Sigmoid colon (tissue), 4 donors: ENCODE measurements around the gene ZYG11A.

Source experiments
- EP300 ChIP-seq, 4 donors: sonication (generic); formaldehyde crosslinking; IDR thresholded peaks; one replicate each; pipeline ENCODE4 v1.6.1; 2017; ENCODE audit warnings: antibody characterized with exemption in 4 of 4
- POLR2A ChIP-seq, 2 donors: fragments of 450-650 bp; IDR thresholded peaks; one replicate each; pipeline ENCODE4 v1.6.1; 2016; ENCODE audit warnings: antibody characterized with exemption in 2 of 2, mild to moderate bottlenecking in 2 of 2, moderate library complexity in 2 of 2
- POLR2AphosphoS5 ChIP-seq, 4 donors: sonication (generic); formaldehyde crosslinking; IDR thresholded peaks; one replicate each; pipeline ENCODE4 v1.6.1; 2017; ENCODE audit warnings: antibody characterized with exemption in 4 of 4
- TF ChIP-seq, protein P1 (sequence below), 4 experiments: fragments of 450-650 bp in 3 of 4; fragments of 200-600 bp in 1 of 4; IDR thresholded peaks; one replicate each; pipeline ENCODE4 v1.5.1; 2016 to 2019; ENCODE audit warnings: antibody characterized with exemption in 4 of 4, mild to moderate bottlenecking in 3 of 4, moderate library complexity in 2 of 4

DNA sequence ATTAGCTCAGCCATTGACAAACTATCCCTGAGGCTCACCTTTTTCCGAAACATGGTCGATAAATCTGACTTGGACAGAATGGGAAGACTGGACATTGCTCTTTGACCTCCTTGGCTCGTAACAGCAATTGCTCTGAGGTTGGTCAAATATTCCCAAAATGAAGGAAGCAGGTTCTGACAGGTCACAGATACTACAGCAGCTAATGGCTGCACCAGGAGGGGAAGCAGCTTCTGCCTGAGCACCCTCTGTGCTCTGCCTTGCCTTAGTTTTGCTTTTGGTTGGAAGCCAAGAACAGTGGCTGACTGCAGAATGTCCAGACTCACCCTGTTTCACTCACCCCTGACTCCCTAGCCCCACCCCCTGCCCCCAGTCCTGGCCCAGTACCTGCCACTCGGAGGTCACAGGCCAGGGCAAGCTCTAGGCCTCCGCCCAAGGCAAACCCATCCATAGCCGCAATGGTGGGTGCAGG, 63.6 kb downstream of the ZYG11A start:
- TF ChIP-seq POLR2A (IDR thresholded peaks at IDR 0.05) = no peak
- TF ChIP-seq POLR2AphosphoS5 (IDR thresholded peaks at IDR 0.05) = no peak
- TF ChIP-seq EP300 (IDR thresholded peaks at IDR 0.05) = no peak
- TF ChIP-seq, protein P1, sequence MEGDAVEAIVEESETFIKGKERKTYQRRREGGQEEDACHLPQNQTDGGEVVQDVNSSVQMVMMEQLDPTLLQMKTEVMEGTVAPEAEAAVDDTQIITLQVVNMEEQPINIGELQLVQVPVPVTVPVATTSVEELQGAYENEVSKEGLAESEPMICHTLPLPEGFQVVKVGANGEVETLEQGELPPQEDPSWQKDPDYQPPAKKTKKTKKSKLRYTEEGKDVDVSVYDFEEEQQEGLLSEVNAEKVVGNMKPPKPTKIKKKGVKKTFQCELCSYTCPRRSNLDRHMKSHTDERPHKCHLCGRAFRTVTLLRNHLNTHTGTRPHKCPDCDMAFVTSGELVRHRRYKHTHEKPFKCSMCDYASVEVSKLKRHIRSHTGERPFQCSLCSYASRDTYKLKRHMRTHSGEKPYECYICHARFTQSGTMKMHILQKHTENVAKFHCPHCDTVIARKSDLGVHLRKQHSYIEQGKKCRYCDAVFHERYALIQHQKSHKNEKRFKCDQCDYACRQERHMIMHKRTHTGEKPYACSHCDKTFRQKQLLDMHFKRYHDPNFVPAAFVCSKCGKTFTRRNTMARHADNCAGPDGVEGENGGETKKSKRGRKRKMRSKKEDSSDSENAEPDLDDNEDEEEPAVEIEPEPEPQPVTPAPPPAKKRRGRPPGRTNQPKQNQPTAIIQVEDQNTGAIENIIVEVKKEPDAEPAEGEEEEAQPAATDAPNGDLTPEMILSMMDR (IDR thresholded peaks at IDR 0.05) = no peak
